Neuron (in vitro differentiated cells): ENCODE data around the gene SIRPG.

Experiments
- H2AFZ ChIP-seq: one replicate; pipeline ENCODE4 v1.6.1; 2013; ENCODE audit warnings: low read depth, mild to moderate bottlenecking, inconsistent platforms, low read length, moderate library complexity
- H3K27me3 ChIP-seq: one replicate; pipeline ENCODE4 v1.6.1; 2013; ENCODE audit warnings: low read length; ENCODE audit not compliant: insufficient read depth
- H3K36me3 ChIP-seq: one replicate; pipeline ENCODE4 v1.6.1; 2013; ENCODE audit warnings: low read length; ENCODE audit not compliant: insufficient read depth
- H3K4me1 ChIP-seq: one replicate; pipeline ENCODE4 v1.6.1; 2013; ENCODE audit warnings: low read length; ENCODE audit not compliant: insufficient read depth
- H3K4me3 ChIP-seq: 2 replicates; pipeline ENCODE4 v1.5.1; 2013; ENCODE audit warnings: mild to moderate bottlenecking, low read length, moderate library complexity
- H3K9me3 ChIP-seq: one replicate; pipeline ENCODE4 v1.6.1; 2013; ENCODE audit warnings: low read length

SIRPG gene

DNA sequence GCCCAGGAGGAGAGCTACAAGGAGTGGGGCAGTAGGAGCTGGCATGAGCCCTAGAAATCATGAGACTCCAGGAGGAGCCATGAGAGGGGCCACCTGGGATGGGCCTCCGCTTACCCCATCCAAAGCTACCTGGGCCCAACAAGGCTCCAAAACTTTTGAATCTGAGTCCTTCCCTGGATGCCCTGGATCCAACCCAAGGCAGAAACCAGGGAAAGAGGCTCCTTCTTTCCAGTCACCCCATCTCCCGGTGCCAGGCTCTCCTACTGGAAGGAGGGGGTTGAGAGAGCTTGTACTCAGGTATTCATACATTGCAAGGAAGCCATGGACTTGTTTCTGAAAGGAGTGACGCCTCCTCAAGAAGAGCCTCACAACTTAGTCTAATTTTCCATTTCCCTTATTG is 7.8 kb upstream of the SIRPG start:
- Histone ChIP-seq H3K27me3 (no peaks in the 10 kb centered on the region), H3K4me1 (no peaks in the 10 kb centered on the region), H3K36me3 (no peaks in the 10 kb centered on the region), H3K4me3 (no peak overlapping the region), H2AFZ (no peak overlapping the region), H3K9me3 (no peaks in the 10 kb centered on the region)

DNA sequence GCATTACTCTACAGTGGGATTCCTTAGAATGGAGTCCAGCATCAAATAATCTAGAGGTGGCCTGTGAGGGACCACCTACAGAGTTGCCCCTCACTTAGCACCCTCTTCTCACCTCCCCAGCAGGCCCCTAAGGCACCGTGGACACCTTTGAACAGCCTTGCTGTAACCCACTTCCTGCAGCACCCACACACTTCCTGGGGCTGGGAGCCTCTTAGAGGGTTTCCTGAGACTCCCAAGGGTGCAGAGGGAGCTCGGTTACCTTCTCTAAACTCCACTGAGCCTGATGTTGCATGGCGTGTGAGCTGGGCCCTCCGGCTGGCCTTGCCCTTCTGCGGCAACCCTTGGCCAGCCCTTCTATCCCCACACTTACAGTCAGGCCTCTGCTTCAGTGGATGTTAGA is 7.3 kb upstream of the SIRPG start:
- no peaks in the 10 kb centered on the region for H3K9me3 ChIP-seq

DNA sequence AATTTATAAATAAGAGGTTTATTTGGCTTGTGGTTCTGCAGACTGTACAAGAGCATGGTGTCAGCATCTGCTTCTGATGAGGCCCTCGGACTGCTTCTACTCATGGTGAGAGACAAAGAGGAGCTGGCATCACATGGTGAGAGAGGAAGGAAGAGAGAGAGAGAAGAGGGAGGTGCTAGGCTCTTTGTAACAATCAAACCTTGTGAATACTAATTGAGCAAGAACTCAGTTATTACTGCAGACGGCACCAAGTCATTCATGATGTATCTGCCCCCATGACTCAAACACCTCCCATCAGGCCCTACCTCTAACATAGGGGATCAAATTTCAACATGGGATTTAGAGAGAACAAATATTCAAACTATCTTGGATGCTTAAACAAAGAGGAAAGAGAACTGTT is 6.3 kb upstream of the SIRPG start:
- H3K4me3 ChIP-seq, result no peak overlapping the region
- H2AFZ ChIP-seq, result no peak overlapping the region
- no peaks in the 10 kb centered on the region for H3K27me3 ChIP-seq
- H3K4me1 ChIP-seq, result no peaks in the 10 kb centered on the region
- H3K36me3 ChIP-seq, result no peaks in the 10 kb centered on the region
- H3K9me3 ChIP-seq, result no peaks in the 10 kb centered on the region

More for the DNA sequence above, 7.3 kb upstream of the SIRPG start:
- no peaks in the 10 kb centered on the region for H3K4me1 ChIP-seq
- no peak overlapping the region for H3K4me3 ChIP-seq
- no peaks in the 10 kb centered on the region for H3K27me3 ChIP-seq
- H3K36me3 ChIP-seq, result no peaks in the 10 kb centered on the region
- no peak overlapping the region for H2AFZ ChIP-seq

DNA sequence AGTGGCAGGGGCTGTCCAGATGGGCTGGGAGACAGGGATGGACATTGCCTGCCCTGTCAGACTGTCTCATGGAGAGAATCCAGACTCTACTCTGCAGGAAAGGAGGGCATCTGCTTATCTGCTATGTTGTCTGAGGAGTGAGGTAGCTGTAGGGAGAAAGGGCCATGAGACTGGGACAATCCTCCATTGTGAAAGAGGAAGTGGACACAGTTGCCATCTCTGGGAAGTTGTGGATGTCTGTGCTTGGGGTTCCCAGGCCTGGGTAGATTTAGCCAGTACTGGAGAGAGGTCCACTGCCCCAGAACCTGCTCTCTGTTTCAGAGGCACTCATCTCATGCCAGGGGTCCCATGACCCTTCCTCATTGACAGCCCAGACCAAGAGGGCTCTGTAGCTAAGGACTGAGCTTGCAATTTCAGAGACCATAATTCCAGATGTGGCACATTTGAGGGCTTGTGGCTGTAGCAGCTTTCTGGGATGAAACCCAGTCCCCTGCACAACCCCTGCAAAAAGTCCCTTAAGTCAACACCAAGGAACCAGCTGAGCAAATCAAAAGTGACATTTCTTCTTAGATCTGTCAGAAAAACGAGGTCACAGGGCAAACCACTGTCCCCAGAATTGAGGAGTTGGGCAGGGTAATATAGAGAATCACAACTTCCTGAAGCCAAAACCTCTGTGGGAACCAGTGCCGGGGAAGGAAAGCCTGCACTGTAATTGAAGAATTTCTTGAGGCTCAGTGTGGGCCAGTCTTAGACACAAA is 4.1 kb upstream of the SIRPG start:
- Histone ChIP-seq H3K9me3 (no peaks in the 10 kb centered on the region), H2AFZ (no peak overlapping the region), H3K4me3 (no peak overlapping the region), H3K4me1 (no peaks in the 10 kb centered on the region), H3K27me3 (peaks cover 8% of the 10 kb centered on the region), H3K36me3 (no peaks in the 10 kb centered on the region)

DNA sequence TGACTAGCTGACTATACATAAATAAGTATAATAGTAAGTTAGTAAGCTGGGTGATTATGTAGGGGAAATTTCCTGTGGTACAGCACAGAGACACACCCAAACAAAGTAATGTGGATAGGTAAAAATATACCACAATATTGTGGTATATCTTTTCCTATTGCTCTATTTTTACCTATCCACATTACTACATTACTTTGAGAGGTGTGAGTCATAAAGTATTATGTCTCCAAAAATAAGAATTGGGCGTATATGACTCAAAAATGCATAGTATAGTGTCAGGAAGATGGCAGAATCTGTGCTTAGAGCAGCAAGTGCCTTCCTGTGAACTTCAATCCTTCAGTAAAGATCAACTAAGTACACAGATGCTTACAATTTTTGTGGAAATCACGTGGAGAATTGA is 2.7 kb upstream of the SIRPG start:
- Histone ChIP-seq H3K36me3 (no peaks in the 10 kb centered on the region), H2AFZ (no peak overlapping the region), H3K4me3 (no peak overlapping the region), H3K9me3 (no peaks in the 10 kb centered on the region), H3K27me3 (peaks cover 8% of the 10 kb centered on the region), H3K4me1 (no peaks in the 10 kb centered on the region)

DNA sequence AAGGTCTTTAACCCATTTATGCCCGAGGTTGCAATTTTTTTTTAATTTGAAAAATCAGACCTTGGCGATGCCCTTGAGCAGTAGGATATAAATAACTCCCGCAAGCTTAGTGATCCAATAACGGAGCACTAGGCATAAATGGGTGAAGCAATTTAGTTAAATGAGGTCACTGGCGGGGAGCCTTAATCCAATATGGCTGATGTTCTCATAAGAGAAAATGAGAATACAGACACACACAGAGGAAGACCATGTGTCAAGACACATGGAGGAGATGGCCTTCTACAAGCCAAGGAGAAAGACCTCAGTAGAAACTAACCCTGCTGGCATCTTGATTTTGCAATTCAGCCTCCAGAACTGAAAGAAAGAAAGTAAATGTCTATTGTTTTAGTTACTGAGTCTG is 735 bp downstream of the SIRPG start:
- no peaks in the 10 kb centered on the region for H3K9me3 ChIP-seq
- no peak overlapping the region for H3K4me3 ChIP-seq
- no peaks in the 10 kb centered on the region for H3K4me1 ChIP-seq
- H3K27me3 ChIP-seq, result peaks cover 8% of the 10 kb centered on the region
- no peak overlapping the region for H2AFZ ChIP-seq
- no peaks in the 10 kb centered on the region for H3K36me3 ChIP-seq

DNA sequence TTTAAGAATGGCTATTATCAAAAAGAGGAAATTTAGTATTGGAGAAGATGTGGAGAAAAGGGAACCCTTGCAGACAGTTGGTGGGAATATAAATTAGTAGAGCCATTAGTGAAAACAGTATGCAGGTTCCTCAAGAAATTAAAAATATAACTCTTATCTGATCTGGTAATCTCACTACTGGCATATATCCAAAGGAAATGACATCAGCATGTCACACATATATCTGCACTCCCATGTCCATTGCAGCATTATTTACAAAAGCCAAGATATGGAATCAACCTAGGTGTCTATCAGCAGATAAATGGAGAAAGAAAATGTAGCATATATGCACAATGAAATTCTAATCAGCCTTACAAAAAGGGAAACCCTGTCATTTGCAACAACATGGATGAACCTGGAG is 2.6 kb downstream of the SIRPG start:
- Histone ChIP-seq H2AFZ (no peak overlapping the region), H3K4me3 (no peak overlapping the region), H3K4me1 (no peaks in the 10 kb centered on the region), H3K36me3 (no peaks in the 10 kb centered on the region), H3K9me3 (no peaks in the 10 kb centered on the region), H3K27me3 (peaks cover 8% of the 10 kb centered on the region)

DNA sequence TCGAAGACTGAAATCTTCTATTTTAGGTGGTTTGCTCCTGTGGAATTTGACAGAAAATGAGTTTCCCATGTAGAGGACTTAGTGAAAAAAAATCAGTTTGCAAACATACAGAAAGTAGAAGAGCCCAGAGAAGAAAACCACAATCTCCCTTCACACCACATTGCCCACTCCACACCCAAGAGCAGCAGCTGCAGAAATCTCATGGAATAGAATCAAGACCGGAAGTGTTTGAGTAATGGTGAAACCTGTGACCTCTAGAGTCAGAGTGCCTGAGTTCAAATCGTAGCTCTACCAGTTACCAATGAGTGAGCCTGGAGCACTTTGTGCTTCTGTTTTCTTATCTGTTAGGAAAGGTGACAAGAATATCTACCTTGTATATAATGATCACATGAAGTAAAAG is 4.6 kb downstream of the SIRPG start:
- Histone ChIP-seq H3K27me3 (peaks cover 6% of the 10 kb centered on the region), H3K9me3 (no peaks in the 10 kb centered on the region), H3K4me1 (no peaks in the 10 kb centered on the region), H2AFZ (no peak overlapping the region), H3K36me3 (no peaks in the 10 kb centered on the region), H3K4me3 (no peak overlapping the region)

DNA sequence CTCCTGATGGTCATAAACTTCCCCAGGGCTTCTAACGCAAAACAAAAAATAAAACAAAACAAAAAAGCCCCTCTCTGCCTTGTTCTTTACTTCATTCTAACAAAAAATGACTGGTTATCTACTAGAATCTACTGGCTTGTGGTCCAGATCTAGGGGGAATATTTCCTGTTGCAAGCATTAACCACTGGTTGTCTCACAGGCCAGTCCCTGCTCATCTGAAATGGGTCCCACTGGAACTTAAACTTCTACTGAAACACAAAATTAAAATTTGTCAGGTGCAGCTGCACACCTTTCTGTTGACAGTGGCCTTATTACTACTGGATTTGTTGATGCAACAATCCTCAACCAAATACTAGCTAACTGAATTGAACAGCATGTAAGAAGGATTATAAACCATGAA is 5.5 kb downstream of the SIRPG start:
- H3K4me3 ChIP-seq, result no peak overlapping the region
- no peaks in the 10 kb centered on the region for H3K27me3 ChIP-seq
- no peaks in the 10 kb centered on the region for H3K4me1 ChIP-seq
- no peaks in the 10 kb centered on the region for H3K9me3 ChIP-seq
- H3K36me3 ChIP-seq, result no peaks in the 10 kb centered on the region
- no peak overlapping the region for H2AFZ ChIP-seq

DNA sequence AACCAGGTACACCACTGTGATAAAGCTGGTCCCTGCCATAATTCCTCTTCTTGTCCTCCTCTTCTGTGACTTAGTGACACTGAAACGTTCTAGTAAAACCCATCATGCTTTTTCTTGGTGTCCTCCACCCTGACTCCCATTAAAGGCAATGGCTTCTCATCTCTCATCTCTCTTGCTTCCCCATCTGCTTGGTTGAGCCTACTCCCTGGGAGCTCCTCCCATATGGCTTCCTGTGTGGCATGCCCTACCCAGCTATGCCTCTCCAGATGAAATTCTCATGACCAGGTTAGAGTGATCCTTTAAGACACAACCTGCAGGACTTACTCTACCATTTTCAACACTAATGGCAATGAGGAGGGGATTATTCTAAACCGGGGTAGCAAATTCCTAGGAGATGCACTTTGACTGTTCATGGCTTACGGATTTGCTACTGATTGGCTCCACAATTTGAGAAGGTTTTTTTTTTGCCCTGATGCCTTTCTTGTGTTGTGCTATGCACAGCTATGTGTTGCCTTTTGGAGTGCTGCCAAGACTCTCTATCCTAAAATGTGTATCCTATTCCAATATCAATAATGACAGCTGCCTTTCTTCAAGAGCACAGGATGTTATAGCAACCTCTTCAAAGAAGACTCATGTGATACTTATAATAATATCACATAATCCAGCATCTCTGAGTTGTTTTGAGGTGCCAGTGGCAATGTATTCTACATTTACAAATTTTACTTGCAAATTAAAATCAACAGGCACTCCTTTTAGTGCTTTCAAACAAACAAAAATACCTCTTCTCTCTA is 6.1 kb downstream of the SIRPG start:
- H3K27me3 ChIP-seq, result no peaks in the 10 kb centered on the region
- no peaks in the 10 kb centered on the region for H3K9me3 ChIP-seq
- no peaks in the 10 kb centered on the region for H3K4me1 ChIP-seq
- H3K4me3 ChIP-seq, result no peak overlapping the region
- H2AFZ ChIP-seq, result no peak overlapping the region
- H3K36me3 ChIP-seq, result no peaks in the 10 kb centered on the region

DNA sequence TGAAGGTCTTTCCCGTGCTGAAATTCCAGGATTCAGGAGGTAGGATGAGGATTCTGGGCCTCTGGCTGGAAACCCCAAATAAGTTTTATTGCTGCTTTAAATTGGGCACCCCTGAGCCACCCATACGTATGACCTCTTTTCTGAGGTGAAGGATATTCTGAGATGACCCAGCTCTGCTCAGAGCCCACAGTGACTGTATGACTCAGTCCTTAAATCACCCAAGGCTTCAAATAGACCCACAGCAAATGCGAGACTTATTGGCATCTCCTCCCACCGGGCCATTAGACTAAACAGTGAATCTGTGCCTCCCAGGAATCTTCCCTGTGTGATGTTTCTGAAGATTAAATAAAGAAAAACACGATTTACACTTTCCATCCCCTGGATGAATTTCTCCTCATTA is 9.5 kb downstream of the SIRPG start:
- no peaks in the 10 kb centered on the region for H3K9me3 ChIP-seq
- no peak overlapping the region for H2AFZ ChIP-seq
- no peaks in the 10 kb centered on the region for H3K4me1 ChIP-seq
- H3K36me3 ChIP-seq, result no peaks in the 10 kb centered on the region
- no peak overlapping the region for H3K4me3 ChIP-seq
- no peaks in the 10 kb centered on the region for H3K27me3 ChIP-seq

DNA sequence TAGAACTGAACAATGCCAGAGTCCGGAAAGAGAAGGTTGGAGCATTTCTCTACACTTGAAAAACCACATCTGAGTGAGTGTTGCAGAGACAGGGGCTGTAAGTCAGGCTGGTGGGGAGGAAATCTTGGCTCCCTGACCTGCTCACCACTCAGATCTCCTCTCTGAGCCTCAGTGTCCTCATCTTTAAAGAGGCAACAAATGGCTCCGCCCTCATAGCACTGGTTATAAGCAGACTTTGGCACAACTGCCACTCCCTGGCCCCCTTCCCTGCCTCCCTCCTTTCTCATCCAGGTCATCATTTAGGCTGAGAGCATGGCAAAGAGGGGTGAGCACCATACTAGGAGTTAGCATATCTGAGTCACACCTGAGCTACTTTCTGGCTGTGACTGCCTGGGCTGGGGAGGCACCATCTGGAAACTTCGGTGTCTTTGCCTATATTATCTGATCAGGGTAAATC is 10.6 kb downstream of the SIRPG start:
- H3K4me3 ChIP-seq, result no peak overlapping the region
- no peaks in the 10 kb centered on the region for H3K9me3 ChIP-seq
- H3K27me3 ChIP-seq, result no peaks in the 10 kb centered on the region
- no peak overlapping the region for H2AFZ ChIP-seq
- no peaks in the 10 kb centered on the region for H3K4me1 ChIP-seq
- no peaks in the 10 kb centered on the region for H3K36me3 ChIP-seq

DNA sequence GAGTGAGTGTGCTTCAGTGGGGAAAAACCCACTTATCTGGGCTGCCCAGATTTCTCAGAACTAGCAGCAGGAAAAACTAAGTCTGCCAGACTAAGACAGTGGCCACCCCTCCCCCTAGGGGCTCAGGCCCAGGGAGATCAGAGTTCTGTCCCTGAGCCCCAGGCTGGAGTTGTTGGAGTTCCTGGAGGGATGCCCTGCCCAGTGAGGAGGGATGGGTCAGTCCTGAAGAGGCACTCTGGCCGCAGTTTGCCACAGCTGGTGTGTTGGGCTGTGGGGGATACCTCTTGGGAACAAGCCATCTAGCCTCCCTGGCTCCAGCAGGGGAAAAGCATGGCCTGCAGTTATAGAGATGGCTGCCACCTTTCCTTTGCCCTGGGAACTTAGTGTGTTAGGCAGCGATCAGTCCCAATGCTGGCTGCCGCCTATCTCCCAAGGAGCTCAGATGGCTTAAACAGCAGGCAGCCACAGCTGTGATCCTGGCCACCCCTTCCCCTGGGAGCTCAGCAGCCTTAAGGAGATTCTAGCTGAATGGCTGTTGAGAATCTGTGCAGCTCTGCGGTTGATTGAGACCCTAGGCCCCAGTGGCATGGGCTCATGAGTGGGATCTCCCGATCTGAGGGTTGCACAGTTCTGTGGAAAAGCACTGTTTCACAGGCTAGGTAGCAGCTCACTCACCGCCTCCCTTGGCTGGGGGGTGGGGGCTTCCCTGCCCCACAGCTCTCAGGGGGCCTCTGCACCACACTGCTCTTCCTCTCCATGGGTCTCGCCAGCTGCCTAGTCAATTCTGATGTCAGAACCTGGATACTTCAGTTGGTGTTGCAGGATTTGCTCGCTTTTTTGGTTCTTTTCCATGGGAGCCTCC is 13.2 kb downstream of the SIRPG start:
- Histone ChIP-seq H3K4me1 (no peaks in the 10 kb centered on the region), H3K9me3 (no peaks in the 10 kb centered on the region), H3K36me3 (no peaks in the 10 kb centered on the region), H3K27me3 (no peaks in the 10 kb centered on the region), H2AFZ (no peak overlapping the region), H3K4me3 (no peak overlapping the region)
